Right atrium auricular region (tissue), 2 donors: ENCODE measurements around the gene UCMA. TPM values are rescaled to one million over a fixed set of nuclear protein-coding genes. Genes with fewer than 3 reads are reported as not detected.

Experiments
- DNase-seq: peaks from one replicate; pipeline ENCODE4 v3.0.0-alpha.2; 2019; ENCODE audit warnings: low spot score
- H3K27ac ChIP-seq, 2 donors: fragments of 200-600 bp; sonication (generic); 1 replicate in 1 of 2; 2 replicates in 1 of 2; pipeline ENCODE4 v1.5.1; 2016 to 2019
- H3K27me3 ChIP-seq, 2 donors: fragments of 200-600 bp; sonication (generic); one replicate each; pipeline versions ENCODE4 v1.5.1 to v1.6.0; 2017 to 2019
- H3K36me3 ChIP-seq: fragments of 200-600 bp; sonication (generic); one replicate; pipeline ENCODE4 v1.5.1; 2016
- H3K4me1 ChIP-seq, 2 donors: fragments of 200-600 bp; sonication (generic); one replicate each; pipeline versions ENCODE4 v1.5.1 to v1.6.0; 2017 to 2019
- H3K4me3 ChIP-seq, 2 donors: fragments of 200-600 bp; sonication (generic); 1 replicate in 1 of 2; 2 replicates in 1 of 2; pipeline ENCODE4 v1.5.1; 2017 to 2019; ENCODE audit warnings: mild to moderate bottlenecking in 1 of 2, moderate library complexity in 1 of 2
- H3K9me3 ChIP-seq, 2 donors: fragments of 200-600 bp; sonication (generic); one replicate each; pipeline ENCODE4 v1.5.1; 2019
- total RNA-seq, 2 donors: library from RNA; depleted of rRNA; stranded (reverse); fragments of >200 nt; gene quantifications; one replicate each; pipeline ENCODE4 v1.1.0, GENCODE V29; 2016
- TF ChIP-seq, protein P1 (sequence below), 2 donors: fragments of 200-600 bp; sonication (generic); IDR thresholded peaks; one replicate each; pipeline ENCODE4 v1.5.1; 2019; ENCODE audit warnings: antibody characterized with exemption in 2 of 2

Gene UCMA
- total RNA-seq, 2 donors from 2014 or later = not detected

DNA sequence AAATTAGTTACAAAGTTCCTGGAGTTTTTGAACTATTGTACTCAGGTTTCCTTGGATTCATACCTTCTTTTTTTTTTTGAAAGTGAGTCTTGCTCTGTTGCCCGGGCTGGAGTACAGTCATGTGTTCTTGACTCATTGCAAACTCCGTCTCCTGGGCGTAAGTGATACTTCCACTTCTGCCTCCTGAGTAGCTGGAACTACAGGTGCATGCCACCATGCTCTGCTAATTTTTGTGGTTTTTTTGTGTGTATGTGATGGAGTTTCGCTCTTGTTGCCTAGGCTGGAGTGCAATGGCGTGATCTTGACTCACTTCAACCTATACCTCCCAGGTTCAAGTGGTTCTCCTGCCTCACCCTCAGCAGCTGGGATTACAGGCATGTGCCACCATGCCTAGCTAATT lies 50.5 kb downstream of the UCMA start:
- Histone ChIP-seq H3K4me1 (no peaks in the 10 kb centered on the region), H3K4me3 (no peak overlapping the region), H3K36me3 (no peaks in the 10 kb centered on the region), H3K27ac (no peak overlapping the region), H3K27me3 (no peaks in the 10 kb centered on the region), H3K9me3 (no peaks in the 10 kb centered on the region)
- no peak for DNase-seq
- TF ChIP-seq, protein P1, sequence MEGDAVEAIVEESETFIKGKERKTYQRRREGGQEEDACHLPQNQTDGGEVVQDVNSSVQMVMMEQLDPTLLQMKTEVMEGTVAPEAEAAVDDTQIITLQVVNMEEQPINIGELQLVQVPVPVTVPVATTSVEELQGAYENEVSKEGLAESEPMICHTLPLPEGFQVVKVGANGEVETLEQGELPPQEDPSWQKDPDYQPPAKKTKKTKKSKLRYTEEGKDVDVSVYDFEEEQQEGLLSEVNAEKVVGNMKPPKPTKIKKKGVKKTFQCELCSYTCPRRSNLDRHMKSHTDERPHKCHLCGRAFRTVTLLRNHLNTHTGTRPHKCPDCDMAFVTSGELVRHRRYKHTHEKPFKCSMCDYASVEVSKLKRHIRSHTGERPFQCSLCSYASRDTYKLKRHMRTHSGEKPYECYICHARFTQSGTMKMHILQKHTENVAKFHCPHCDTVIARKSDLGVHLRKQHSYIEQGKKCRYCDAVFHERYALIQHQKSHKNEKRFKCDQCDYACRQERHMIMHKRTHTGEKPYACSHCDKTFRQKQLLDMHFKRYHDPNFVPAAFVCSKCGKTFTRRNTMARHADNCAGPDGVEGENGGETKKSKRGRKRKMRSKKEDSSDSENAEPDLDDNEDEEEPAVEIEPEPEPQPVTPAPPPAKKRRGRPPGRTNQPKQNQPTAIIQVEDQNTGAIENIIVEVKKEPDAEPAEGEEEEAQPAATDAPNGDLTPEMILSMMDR (IDR thresholded peaks at IDR 0.05) = no peak

DNA sequence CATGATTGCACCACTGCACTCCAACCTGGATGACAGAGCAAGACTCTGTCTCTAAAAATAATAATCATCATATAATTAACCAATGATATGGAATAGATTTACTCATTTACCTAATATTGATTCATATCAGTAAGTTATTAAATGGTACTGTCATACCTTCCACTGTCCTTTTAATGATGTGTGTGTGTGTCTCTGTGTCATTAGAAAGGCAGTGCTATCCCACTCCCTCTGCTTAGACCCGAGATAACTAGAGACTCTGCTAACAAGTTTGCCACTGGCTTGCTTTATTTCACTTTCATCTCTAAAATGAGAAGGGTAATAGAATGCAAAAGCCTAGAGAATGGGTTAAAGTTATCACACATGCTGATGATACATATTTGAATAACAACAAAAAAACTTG lies 51.8 kb downstream of the UCMA start:
- H3K9me3 ChIP-seq = no peaks in the 10 kb centered on the region
- TF ChIP-seq, protein P1 (IDR thresholded peaks at IDR 0.05) = no peak
- no peak overlapping the region for H3K27ac ChIP-seq
- H3K4me3 ChIP-seq = no peak overlapping the region
- no peak for DNase-seq
- no peaks in the 10 kb centered on the region for H3K27me3 ChIP-seq
- no peaks in the 10 kb centered on the region for H3K36me3 ChIP-seq
- no peaks in the 10 kb centered on the region for H3K4me1 ChIP-seq

DNA sequence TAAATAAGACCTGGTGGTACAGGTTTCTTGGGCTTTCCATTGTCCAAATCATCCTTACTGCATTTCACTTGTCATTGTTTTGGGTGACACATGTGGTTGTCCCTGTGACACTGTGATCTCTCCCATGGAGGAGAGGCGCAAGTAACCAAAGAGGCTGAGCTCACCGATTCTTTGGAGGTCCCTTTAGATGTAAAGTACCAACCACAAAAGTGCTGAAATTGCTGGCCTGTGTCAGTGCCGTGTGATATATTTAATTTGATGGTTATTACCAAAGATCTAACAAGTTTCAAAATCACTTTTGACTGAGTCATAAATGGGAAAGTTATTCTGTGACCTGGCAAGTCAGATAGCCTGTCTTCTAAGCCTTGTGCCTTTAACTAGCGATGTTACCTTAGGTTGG lies 53.4 kb downstream of the UCMA start:
- DNase-seq = no peak
- H3K27me3 ChIP-seq = no peaks in the 10 kb centered on the region
- no peaks in the 10 kb centered on the region for H3K4me1 ChIP-seq
- H3K9me3 ChIP-seq = no peaks in the 10 kb centered on the region
- TF ChIP-seq, protein P1 (IDR thresholded peaks at IDR 0.05) = no peak
- H3K27ac ChIP-seq = no peak overlapping the region
- H3K36me3 ChIP-seq = no peaks in the 10 kb centered on the region
- no peak overlapping the region for H3K4me3 ChIP-seq

DNA sequence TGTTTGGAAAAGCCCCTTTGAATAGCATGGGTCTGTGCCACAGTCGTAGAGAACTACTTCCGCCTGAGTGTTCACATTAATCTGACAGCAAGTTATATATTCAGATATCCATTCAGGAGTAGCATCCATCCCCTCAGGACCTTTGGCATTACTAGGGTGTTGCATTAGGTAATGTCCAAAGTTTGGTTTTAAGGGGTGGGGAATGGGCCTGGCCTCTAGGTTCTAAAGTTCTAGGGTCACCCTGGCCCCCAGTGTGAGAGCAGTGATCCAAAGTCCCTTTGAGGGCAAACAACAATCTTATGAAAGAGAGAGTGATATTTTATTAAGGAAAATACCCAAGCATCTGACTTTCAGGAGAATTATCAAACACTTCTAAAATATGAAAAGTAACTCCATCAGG lies 60.6 kb downstream of the UCMA start:
- no peaks in the 10 kb centered on the region for H3K27me3 ChIP-seq
- no peak for DNase-seq
- no peaks in the 10 kb centered on the region for H3K36me3 ChIP-seq
- no peaks in the 10 kb centered on the region for H3K9me3 ChIP-seq
- no peaks in the 10 kb centered on the region for H3K4me1 ChIP-seq
- no peak overlapping the region for H3K27ac ChIP-seq
- H3K4me3 ChIP-seq = no peak overlapping the region
- TF ChIP-seq, protein P1 (IDR thresholded peaks at IDR 0.05) = no peak

Other genes with a start within 250 kb of the UCMA start
- 10 to 100 TPM; 10.0 to 14.9 TPM for gene CCDC3, start 232.7 kb downstream of the UCMA start, total RNA-seq
- 10 to 100 TPM; 67.9 to 82.7 TPM for gene OPTN, start 134.2 kb downstream of the UCMA start, total RNA-seq
- under 1 TPM in 1 of 2 donors, not detected in 1; 0.15 TPM for gene MCM10, start 72.8 kb downstream of the UCMA start, total RNA-seq
- gene PHYH, start 65.7 kb upstream of the UCMA start, total RNA-seq = 10 to 100 TPM; 44.6 to 89.1 TPM
- gene SEPHS1, start 113.9 kb upstream of the UCMA start, total RNA-seq = 10 to 100 TPM; 20.7 to 22.8 TPM